Calu3 (cell line): ENCODE measurements around the gene THADA. TPM values are rescaled to one million over a fixed set of nuclear protein-coding genes. Genes with fewer than 3 reads are reported as not detected.

Experiments used
- BruUV-seq: library from RNA; stranded (reverse); fragments of 400-500 nt; replicated peaks from 2 replicates; lab custom pipeline; 2021; lab: Mats Ljungman, UMichigan
- CTCF ChIA-PET: fragments of 300-600 bp; sonication (Branson Sonifier 250); formaldehyde crosslinking; loops from one replicate; lab custom pipeline; 2022; ENCODE audit warnings: antibody characterized with exemption; lab: Charles Lee
- DNase-seq: peaks from one replicate; pipeline ENCODE4 v3.0.0; 2022
- H3K27ac Mint-ChIP-seq: one replicate; pipeline ENCODE4 v1.8.0; 2022; ENCODE audit warnings: mixed read lengths; ENCODE audit not compliant: unreplicated experiment
- H3K27me3 Mint-ChIP-seq: one replicate; pipeline ENCODE4 v1.8.0; 2022; ENCODE audit warnings: mixed read lengths; ENCODE audit not compliant: unreplicated experiment
- H3K36me3 Mint-ChIP-seq: one replicate; pipeline ENCODE4 v1.8.0; 2022; ENCODE audit warnings: mild to moderate bottlenecking, moderate library complexity, mixed read lengths; ENCODE audit not compliant: insufficient read depth, unreplicated experiment
- H3K4me1 Mint-ChIP-seq: one replicate; pipeline ENCODE4 v1.8.0; 2022; ENCODE audit warnings: mild to moderate bottlenecking, low read depth, mixed read lengths; ENCODE audit not compliant: unreplicated experiment
- H3K4me3 Mint-ChIP-seq: one replicate; pipeline ENCODE4 v1.8.0; 2022; ENCODE audit warnings: mild to moderate bottlenecking, low read depth, moderate library complexity, mixed read lengths; ENCODE audit not compliant: unreplicated experiment
- H3K9me3 Mint-ChIP-seq: one replicate; pipeline ENCODE4 v1.8.0; 2022; ENCODE audit warnings: low read depth, mixed read lengths; ENCODE audit not compliant: unreplicated experiment
- intact Hi-C: fragments of 100-400 bp; cut with micrococcal nuclease; formaldehyde crosslinking; loops from one replicate; pipeline ENCODE4 v1.10.0; 2022; ENCODE audit not compliant: unreplicated experiment
- total RNA-seq: library from RNA; stranded (reverse); gene quantifications from 2 replicates; pipeline ENCODE4 v1.2.3, GENCODE V29; 2022
- TF ChIP-seq, protein P1 (sequence below): fragments of 200-600 bp; IDR thresholded peaks from one replicate; pipeline ENCODE4 v1.8.0; 2022; ENCODE audit warnings: antibody characterized with exemption; ENCODE audit not compliant: unreplicated experiment

The THADA gene
- total RNA-seq, 1 experiment from 2014 or later: 35.5 TPM

DNA sequence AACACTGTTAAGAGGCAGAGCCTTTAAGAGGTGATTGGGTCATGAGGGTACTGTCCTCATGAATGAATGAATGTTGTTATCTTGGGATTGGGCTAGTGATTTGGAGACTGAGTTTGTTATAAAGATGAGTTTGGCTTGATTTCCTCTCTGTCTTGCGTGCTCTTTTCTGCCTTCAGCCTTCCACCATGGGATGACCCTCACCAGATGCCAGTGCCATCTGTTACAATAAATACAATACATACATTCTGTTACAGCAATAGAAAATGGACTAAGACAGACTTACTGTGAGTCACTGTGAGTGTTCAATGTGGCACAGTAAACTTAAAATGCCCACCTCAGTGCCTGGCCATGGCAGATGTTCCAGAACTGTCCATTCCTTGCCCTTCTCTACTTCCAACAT, 274.4 kb downstream of the THADA start:
- CTCF ChIA-PET: no interaction called here
- no peak for DNase-seq
- TF ChIP-seq, protein P1, sequence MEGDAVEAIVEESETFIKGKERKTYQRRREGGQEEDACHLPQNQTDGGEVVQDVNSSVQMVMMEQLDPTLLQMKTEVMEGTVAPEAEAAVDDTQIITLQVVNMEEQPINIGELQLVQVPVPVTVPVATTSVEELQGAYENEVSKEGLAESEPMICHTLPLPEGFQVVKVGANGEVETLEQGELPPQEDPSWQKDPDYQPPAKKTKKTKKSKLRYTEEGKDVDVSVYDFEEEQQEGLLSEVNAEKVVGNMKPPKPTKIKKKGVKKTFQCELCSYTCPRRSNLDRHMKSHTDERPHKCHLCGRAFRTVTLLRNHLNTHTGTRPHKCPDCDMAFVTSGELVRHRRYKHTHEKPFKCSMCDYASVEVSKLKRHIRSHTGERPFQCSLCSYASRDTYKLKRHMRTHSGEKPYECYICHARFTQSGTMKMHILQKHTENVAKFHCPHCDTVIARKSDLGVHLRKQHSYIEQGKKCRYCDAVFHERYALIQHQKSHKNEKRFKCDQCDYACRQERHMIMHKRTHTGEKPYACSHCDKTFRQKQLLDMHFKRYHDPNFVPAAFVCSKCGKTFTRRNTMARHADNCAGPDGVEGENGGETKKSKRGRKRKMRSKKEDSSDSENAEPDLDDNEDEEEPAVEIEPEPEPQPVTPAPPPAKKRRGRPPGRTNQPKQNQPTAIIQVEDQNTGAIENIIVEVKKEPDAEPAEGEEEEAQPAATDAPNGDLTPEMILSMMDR: no peak
- Mint-ChIP-seq H3K4me3 (no peak overlapping the region), H3K27me3 (no peaks in the 10 kb centered on the region), H3K9me3 (peaks cover 3% of the 10 kb centered on the region), H3K4me1 (peaks cover 13% of the 10 kb centered on the region), H3K27ac (no peak overlapping the region), H3K36me3 (no peaks in the 10 kb centered on the region)
- BruUV-seq: no TSS peak
- intact Hi-C loops: no loop called here

GRCh38 chr2:43319541-43319940, 276.3 kb downstream of the THADA start:
- DNase-seq: no peak
- Mint-ChIP-seq H3K4me1 (peaks cover 9% of the 10 kb centered on the region), H3K9me3 (no peaks in the 10 kb centered on the region), H3K36me3 (no peaks in the 10 kb centered on the region), H3K4me3 (no peak overlapping the region), H3K27me3 (no peaks in the 10 kb centered on the region), H3K27ac (no peak overlapping the region)
- TF ChIP-seq, protein P1: no peak
- intact Hi-C loops: no loop called here
- no TSS peak for BruUV-seq
- CTCF ChIA-PET: no interaction called here

- no peaks in the 10 kb centered on the region for H3K27me3 Mint-ChIP-seq
These were observed 277.0 kb downstream of the THADA start for GRCh38 chr2:43318791-43319190.

GRCh38 chr2:43317680-43318079, 278.2 kb downstream of the THADA start:
- Mint-ChIP-seq H3K27ac (no peak overlapping the region), H3K4me3 (no peak overlapping the region), H3K9me3 (no peaks in the 10 kb centered on the region), H3K27me3 (no peaks in the 10 kb centered on the region), H3K36me3 (no peaks in the 10 kb centered on the region), H3K4me1 (peaks cover 8% of the 10 kb centered on the region)
- TF ChIP-seq, protein P1: no peak
- CTCF ChIA-PET: no interaction called here
- intact Hi-C loops: no loop called here
- BruUV-seq: no TSS peak
- DNase-seq: no peak

More at GRCh38 chr2:43318791-43319190, 277.0 kb downstream of the THADA start:
- no peaks in the 10 kb centered on the region for H3K9me3 Mint-ChIP-seq
- H3K36me3 Mint-ChIP-seq: no peaks in the 10 kb centered on the region
- H3K4me3 Mint-ChIP-seq: no peak overlapping the region
- peaks cover 8% of the 10 kb centered on the region for H3K4me1 Mint-ChIP-seq
- DNase-seq: no peak
- CTCF ChIA-PET: no interaction called here
- H3K27ac Mint-ChIP-seq: no peak overlapping the region
- TF ChIP-seq, protein P1: no peak
- BruUV-seq: no TSS peak
- intact Hi-C loops: no loop called here
